IPS DF 19.7 (cell line): ENCODE results near the gene CRTAP.
"Not testable (repeated sequence)": the region's sequence is repeated elsewhere in the genome, so short reads cannot be mapped to it uniquely, and the experiment has no call there.

Source experiments
- DNase-seq: peaks from one replicate; pipeline ENCODE4 v3.0.0-alpha.2; 2013; ENCODE audit warnings: low read depth, low spot score

The CRTAP gene

GRCh38 chr3:33139996-33140395, 26.2 kb downstream of the CRTAP start:
- no peak for DNase-seq

GRCh38 chr3:33141006-33141405, 27.2 kb downstream of the CRTAP start:
- no peak for DNase-seq

- peak; percentile 28 for DNase-seq
Measured at GRCh38 chr3:33144433-33144832, 30.6 kb downstream of the CRTAP start.

GRCh38 chr3:33145221-33145900, 31.5 kb downstream of the CRTAP start:
- DNase-seq: no peak

GRCh38 chr3:33145901-33146580, 32.2 kb downstream of the CRTAP start:
- no peak for DNase-seq

- no peak for DNase-seq
Measured at GRCh38 chr3:33146791-33147445, 33.1 kb downstream of the CRTAP start.

- no peak for DNase-seq
Measured at GRCh38 chr3:33149342-33149741, 35.5 kb downstream of the CRTAP start.

- no peak for DNase-seq
Measured at GRCh38 chr3:33152363-33153360, 38.8 kb downstream of the CRTAP start.

- no peak for DNase-seq
Measured at GRCh38 chr3:33153782-33154181, 40.0 kb downstream of the CRTAP start.

GRCh38 chr3:33155301-33155700, 41.5 kb downstream of the CRTAP start:
- DNase-seq: no peak

GRCh38 chr3:33159234-33159633, 45.4 kb downstream of the CRTAP start:
- no peak for DNase-seq

- DNase-seq: no peak
Measured at GRCh38 chr3:33159981-33160380, 46.2 kb downstream of the CRTAP start.

GRCh38 chr3:33162621-33163020, 48.8 kb downstream of the CRTAP start:
- not testable (repeated sequence) for DNase-seq

GRCh38 chr3:33165372-33165771, 51.6 kb downstream of the CRTAP start:
- no peak for DNase-seq

GRCh38 chr3:33166095-33166494, 52.3 kb downstream of the CRTAP start:
- no peak for DNase-seq

- DNase-seq: no peak
Measured at GRCh38 chr3:33167284-33167683, 53.5 kb downstream of the CRTAP start.

GRCh38 chr3:33167716-33168336, 54.0 kb downstream of the CRTAP start:
- DNase-seq: no peak

- no peak for DNase-seq
Measured at GRCh38 chr3:33170531-33170930, 56.7 kb downstream of the CRTAP start.

GRCh38 chr3:33171580-33171979, 57.8 kb downstream of the CRTAP start:
- DNase-seq: no peak

GRCh38 chr3:33173103-33173502, 59.3 kb downstream of the CRTAP start:
- DNase-seq: no peak

GRCh38 chr3:33173672-33174071, 59.9 kb downstream of the CRTAP start:
- DNase-seq: no peak
